WTC11 (cell line): ENCODE results near the gene SEMA6B. TPM values are rescaled to one million over a fixed set of nuclear protein-coding genes. Genes with fewer than 3 reads are reported as not detected.

Experiments
- ATAC-seq: fragments of 200-7000 bp; cut with Tn5 transposase; 2 replicates; pipeline ENCODE4 v1.10.0; 2021; ENCODE audit warnings: mild to moderate bottlenecking, moderate library complexity
- CTCF ChIA-PET: fragments of 300-600 bp; sonication (Branson Sonifier 250); formaldehyde crosslinking; loops from one replicate; lab custom pipeline; 2021; ENCODE audit warnings: antibody characterized with exemption; lab: Charles Lee
- POLR2A ChIA-PET: fragments of 350-600 bp; sonication (Branson Sonifier 250); formaldehyde crosslinking; loops from one replicate; lab custom pipeline; 2021; ENCODE audit warnings: antibody characterized with exemption; lab: Charles Lee
- DNase-seq: peaks from one replicate; pipeline ENCODE4 v3.0.0; 2021; ENCODE audit warnings: low spot score
- H3K27ac Mint-ChIP-seq: 2 replicates; pipeline ENCODE4 v1.8.0; 2021; ENCODE audit warnings: mixed read lengths
- H3K27me3 Mint-ChIP-seq: 2 replicates; pipeline ENCODE4 v1.8.0; 2021; ENCODE audit warnings: low read depth, mild to moderate bottlenecking, moderate library complexity, mixed read lengths
- H3K36me3 Mint-ChIP-seq: 2 replicates; pipeline ENCODE4 v1.8.0; 2021; ENCODE audit warnings: mixed read lengths
- H3K4me1 Mint-ChIP-seq: 2 replicates; pipeline ENCODE4 v1.8.0; 2022; ENCODE audit warnings: mixed read lengths
- H3K4me3 Mint-ChIP-seq: 2 replicates; pipeline ENCODE4 v1.8.0; 2021; ENCODE audit warnings: mild to moderate bottlenecking, moderate library complexity, mixed read lengths
- H3K9me3 Mint-ChIP-seq: 2 replicates; pipeline ENCODE4 v1.8.0; 2021; ENCODE audit warnings: mixed read lengths
- AFF4 ChIP-seq: sonication (generic); formaldehyde crosslinking; IDR thresholded peaks from 2 replicates; pipeline ENCODE4 v1.8.1; 2023; ENCODE audit warnings: mild to moderate bottlenecking, missing genetic modification reagents, borderline replicate concordance
- ARID4B ChIP-seq: sonication (generic); formaldehyde crosslinking; IDR thresholded peaks from 2 replicates; pipeline ENCODE4 v1.8.0; 2023; ENCODE audit warnings: missing genetic modification reagents, mild to moderate bottlenecking, borderline replicate concordance
- ATF3 ChIP-seq: sonication (generic); formaldehyde crosslinking; conservative IDR thresholded peaks from 2 replicates; pipeline ENCODE4 v1.8.1; 2022; ENCODE audit warnings: mild to moderate bottlenecking, missing genetic modification reagents
- CTCF ChIP-seq: fragments of 200-600 bp; IDR thresholded peaks from 2 replicates; pipeline ENCODE4 v1.8.0; 2022; ENCODE audit warnings: antibody characterized with exemption
- EMX1 ChIP-seq: fragments of 250-450 bp; sonication (Bioruptor Pico); IDR thresholded peaks from 2 replicates; pipeline ENCODE4 v1.8.0; 2021; ENCODE audit warnings: mild to moderate bottlenecking
- FOXJ3 ChIP-seq: sonication (generic); formaldehyde crosslinking; IDR thresholded peaks from 2 replicates; pipeline ENCODE4 v1.9.0; 2021; ENCODE audit warnings: missing genetic modification reagents, mild to moderate bottlenecking, borderline replicate concordance
- FOXK1 ChIP-seq: sonication (generic); formaldehyde crosslinking; IDR thresholded peaks from 2 replicates; pipeline ENCODE4 v1.8.0; 2022; ENCODE audit warnings: mild to moderate bottlenecking, moderate library complexity, missing genetic modification reagents
- MXD4 ChIP-seq: fragments of 250-450 bp; sonication (Bioruptor Pico); IDR thresholded peaks from 2 replicates; pipeline ENCODE4 v1.8.0; 2021; ENCODE audit warnings: mild to moderate bottlenecking, moderate library complexity, borderline replicate concordance
- NFE2L1 ChIP-seq: sonication (generic); formaldehyde crosslinking; IDR thresholded peaks from 2 replicates; pipeline ENCODE4 v1.8.1; 2023; ENCODE audit warnings: missing genetic modification reagents
- SMAD4 ChIP-seq: sonication (generic); formaldehyde crosslinking; IDR thresholded peaks from 2 replicates; pipeline ENCODE4 v1.8.0; 2022; ENCODE audit warnings: mild to moderate bottlenecking, missing genetic modification reagents
- STAT6 ChIP-seq: sonication (generic); formaldehyde crosslinking; conservative IDR thresholded peaks from 2 replicates; pipeline ENCODE4 v1.8.1; 2023; ENCODE audit warnings: mild to moderate bottlenecking, low read depth, missing genetic modification reagents, moderate library complexity
- TEAD1 ChIP-seq: sonication (generic); formaldehyde crosslinking; IDR thresholded peaks from 2 replicates; pipeline ENCODE4 v1.8.0; 2022; ENCODE audit warnings: mild to moderate bottlenecking, missing genetic modification reagents
- TEAD4 ChIP-seq: sonication (generic); formaldehyde crosslinking; IDR thresholded peaks from 2 replicates; pipeline ENCODE4 v1.8.0; 2022; ENCODE audit warnings: mild to moderate bottlenecking, missing genetic modification reagents
- ZBTB21 ChIP-seq: sonication (generic); formaldehyde crosslinking; IDR thresholded peaks from 2 replicates; pipeline ENCODE4 v1.8.1; 2023; ENCODE audit warnings: mild to moderate bottlenecking, missing genetic modification reagents, borderline replicate concordance
- ZNF138 ChIP-seq: sonication (generic); formaldehyde crosslinking; conservative IDR thresholded peaks from 2 replicates; pipeline ENCODE4 v1.8.1; 2022; ENCODE audit warnings: mild to moderate bottlenecking, moderate library complexity, missing genetic modification reagents
- ZSCAN18 ChIP-seq: fragments of 250-450 bp; sonication (Bioruptor Pico); IDR thresholded peaks from 2 replicates; pipeline ENCODE4 v2.1.2; 2022; ENCODE audit warnings: mild to moderate bottlenecking, moderate library complexity
- total RNA-seq: library from RNA; stranded (reverse); gene quantifications from 3 replicates; pipeline ENCODE4 v1.2.3, GENCODE V29; 2021

The SEMA6B gene
- total RNA-seq, 1 experiment from 2014 or later = 45.1 TPM

GRCh38 chr19:4529924-4530522, 29.5 kb downstream of the SEMA6B start (continued):
- TF ChIP-seq AFF4 (CRISPR knock-in tag) (no peak), NFE2L1 (CRISPR knock-in tag) (no peak), SMAD4 (CRISPR knock-in tag) (no peak), TEAD4 (no peak), TEAD1 (CRISPR knock-in tag) (no peak), MXD4 (CRISPR knock-in tag) (no peak), EMX1 (CRISPR knock-in tag) (no peak), CTCF (no peak), ARID4B (CRISPR knock-in tag) (no peak)

GRCh38 chr19:4528843-4529242, 30.6 kb downstream of the SEMA6B start:
- no peak for ATAC-seq
- no peak for DNase-seq
- POLR2A ChIA-PET = no interaction called here
- CTCF ChIA-PET = interaction anchor here (1.0 to 5.9 kb wide), 5 partner anchors 13 to 262 kb away, joined by 3 to 63 read pairs (median 3); partner anchors contain the start of gene PLIN4
- Mint-ChIP-seq H3K4me1 (no peaks in the 10 kb centered on the region), H3K9me3 (no peaks in the 10 kb centered on the region), H3K4me3 (no peak overlapping the region), H3K36me3 (no peaks in the 10 kb centered on the region), H3K27ac (no peak overlapping the region), H3K27me3 (peaks cover 29% of the 10 kb centered on the region)
- TF ChIP-seq ATF3 (CRISPR knock-in tag) (no peak), FOXJ3 (CRISPR knock-in tag) (no peak), ZSCAN18 (no peak), ARID4B (CRISPR knock-in tag) (no peak), SMAD4 (CRISPR knock-in tag) (no peak), ZNF138 (CRISPR knock-in tag) (no peak), STAT6 (no peak), FOXK1 (CRISPR knock-in tag) (no peak), ZBTB21 (CRISPR knock-in tag) (no peak)
